HepG2 (cell line): Measurements from ENCODE around the gene PRMT5. TPM values are rescaled to one million over a fixed set of nuclear protein-coding genes. Genes with fewer than 3 reads are reported as not detected.

ENCODE experiments used
- FOSL1 ChIP-seq: sonication (generic); formaldehyde crosslinking; IDR thresholded peaks from 2 replicates; pipeline ENCODE4 v1.9.0; 2021; ENCODE audit warnings: missing genetic modification reagents, borderline replicate concordance
- HHEX ChIP-seq: IDR thresholded peaks from 2 replicates; pipeline ENCODE4 v1.6.1; 2016; ENCODE audit warnings: control low read depth
- IKZF4 ChIP-seq: sonication (generic); formaldehyde crosslinking; IDR thresholded peaks from 2 replicates; pipeline ENCODE4 v1.5.1; 2020; ENCODE audit warnings: borderline replicate concordance, mild to moderate bottlenecking, low read depth, missing genetic modification reagents; ENCODE audit errors: not compliant biosample characterization
- MYC ChIP-seq: sonication (generic); formaldehyde crosslinking; IDR thresholded peaks from 2 replicates; pipeline ENCODE4 v1.9.0; 2021; ENCODE audit warnings: missing genetic modification reagents, borderline replicate concordance
- NBN ChIP-seq: fragments of 450-650 bp; conservative IDR thresholded peaks from 2 replicates; pipeline ENCODE4 v1.6.1; 2017
- NCOA2 ChIP-seq: sonication (generic); formaldehyde crosslinking; IDR thresholded peaks from 2 replicates; pipeline ENCODE4 v1.8.0; 2022; ENCODE audit warnings: inconsistent platforms
- SALL2 ChIP-seq: sonication (generic); formaldehyde crosslinking; IDR thresholded peaks from 2 replicates; pipeline ENCODE4 v1.8.1; 2023; ENCODE audit warnings: mild to moderate bottlenecking, missing genetic modification reagents, inconsistent platforms
- SCMH1 ChIP-seq: sonication (generic); formaldehyde crosslinking; IDR thresholded peaks from 2 replicates; pipeline ENCODE4 v1.9.0; 2021; ENCODE audit warnings: missing genetic modification reagents, mild to moderate bottlenecking, borderline replicate concordance
- SMAD1 ChIP-seq: sonication (generic); formaldehyde crosslinking; IDR thresholded peaks from 2 replicates; pipeline ENCODE4 v1.4.0; 2020; ENCODE audit warnings: missing genetic modification reagents, low read depth, mild to moderate bottlenecking, borderline replicate concordance
- TAF1 ChIP-seq: sonication (generic); formaldehyde crosslinking; IDR thresholded peaks from 2 replicates; pipeline ENCODE4 v1.4.0; 2020; ENCODE audit warnings: missing genetic modification reagents
- TP53 ChIP-seq: sonication (generic); formaldehyde crosslinking; conservative IDR thresholded peaks from 2 replicates; pipeline ENCODE4 v1.4.0; 2020; ENCODE audit warnings: missing genetic modification reagents
- TRIM22 ChIP-seq: fragments of 450-650 bp; IDR thresholded peaks from 2 replicates; pipeline ENCODE4 v1.6.1; 2017
- ZBTB2 ChIP-seq: sonication (generic); formaldehyde crosslinking; IDR thresholded peaks from 2 replicates; pipeline ENCODE4 v1.8.0; 2022; ENCODE audit warnings: low read depth, missing genetic modification reagents
- ZBTB40 ChIP-seq, 2 experiments: fragments of 450-650 bp in 1 of 2; sonication (generic) in 1 of 2; formaldehyde crosslinking in 1 of 2; IDR thresholded peaks; 2 replicates each; pipeline versions ENCODE4 v1.6.1 to v1.8.0; 2016 to 2022; ENCODE audit warnings: antibody characterized with exemption in 1 of 2, mild to moderate bottlenecking in 1 of 2, missing genetic modification reagents in 1 of 2
- ZNF224 ChIP-seq: sonication (generic); formaldehyde crosslinking; IDR thresholded peaks from 2 replicates; pipeline ENCODE4 v1.5.0; 2020; ENCODE audit warnings: mild to moderate bottlenecking, missing genetic modification reagents
- ZNF703 ChIP-seq: sonication (generic); formaldehyde crosslinking; IDR thresholded peaks from 2 replicates; pipeline ENCODE4 v1.5.1; 2020; ENCODE audit warnings: missing genetic modification reagents, mild to moderate bottlenecking, moderate library complexity, borderline replicate concordance
- ZNF768 ChIP-seq: sonication (generic); formaldehyde crosslinking; IDR thresholded peaks from 2 replicates; pipeline ENCODE4 v1.4.0; 2020; ENCODE audit warnings: missing genetic modification reagents
- ZNF772 ChIP-seq: sonication (generic); formaldehyde crosslinking; IDR thresholded peaks from 2 replicates; pipeline ENCODE4 v1.5.0; 2020; ENCODE audit warnings: mild to moderate bottlenecking, missing genetic modification reagents
- ZNF792 ChIP-seq: IDR thresholded peaks from 2 replicates; pipeline ENCODE4 v1.6.1; 2016
- polyA plus RNA-seq, 8 experiments: library from polyadenylated mRNA; depleted of rRNA in 3 of 8; stranded (reverse) in 7 of 8; unstranded in 1 of 8; fragments of >200 nt; fragmentation: Illumina TruSeq in 4 of 8; extraction: Trizol in 4 of 8; gene quantifications; 2 replicates each; pipeline versions ENCODE4 v1.2.1 to v1.2.3, GENCODE V29; 2011 to 2016; ENCODE audit warnings: low read depth in 4 of 8, missing spikeins in 1 of 8, mixed read lengths in 1 of 8; ENCODE audit not compliant: insufficient read depth in 1 of 8
- total RNA-seq, 5 experiments: library from RNA; depleted of rRNA; stranded (reverse); fragments of >200 nt; fragmentation: Illumina TruSeq; extraction: Trizol; gene quantifications; 2 replicates each; pipeline ENCODE4 v1.2.3, GENCODE V29; 2016; ENCODE audit warnings: low read depth in 1 of 5

Gene PRMT5
- total and polyA plus RNA-seq, 2 of the 13 experiments (the other 11 are each of a cell fraction or from before 2014, with no cell fraction given): 210 to 354 TPM

- TF ChIP-seq ZBTB40 (IDR thresholded peaks at IDR 0.05) (no peak), ZBTB40 (CRISPR knock-in tag; IDR thresholded peaks at IDR 0.05) (no peak), ZNF768 (peak; percentile 18), MYC (CRISPR knock-in tag) (no peak), ZNF703 (CRISPR knock-in tag) (no peak), SMAD1 (CRISPR knock-in tag) (peak; percentile 78; the same call in 1 of the 2 replicates), TAF1 (no peak), TP53 (CRISPR knock-in tag) (no peak), ZNF224 (no peak), ZNF772 (CRISPR knock-in tag) (peak; percentile 88), HHEX (CRISPR knock-in tag) (peak; percentile 73), NBN (peak; percentile 98; the same call in 1 of the 2 replicates), ZBTB2 (CRISPR knock-in tag) (no peak), TRIM22 (no peak), NCOA2 (CRISPR knock-in tag) (peak; percentile 96), SCMH1 (CRISPR knock-in tag) (no peak), ZNF792 (CRISPR knock-in tag) (peak; percentile 97), FOSL1 (CRISPR knock-in tag) (no peak), SALL2 (no peak), IKZF4 (peak; percentile 86)
These were observed 48.7 kb upstream of the PRMT5 start (continued) for GRCh38 chr14:22977684-22978486.
